Colonic mucosa (tissue), 4 donors: ENCODE data around the gene PCNX1. TPM values are rescaled to one million over a fixed set of nuclear protein-coding genes. Genes with fewer than 3 reads are reported as not detected.
A peak's percentile ranks its signal among the peaks of the same experiment; 100 is the strongest.

Source experiments
- DNase-seq: peaks from one replicate; pipeline ENCODE4 v3.0.0-alpha.2; 2020
- H3K27ac ChIP-seq: fragments of 200-600 bp; one replicate; pipeline ENCODE4 v1.8.0; 2021
- H3K27me3 ChIP-seq: fragments of 200-600 bp; one replicate; pipeline ENCODE4 v1.8.0; 2021
- H3K36me3 ChIP-seq: fragments of 200-600 bp; one replicate; pipeline ENCODE4 v1.8.0; 2021
- H3K4me1 ChIP-seq: fragments of 200-600 bp; one replicate; pipeline ENCODE4 v1.8.0; 2021; ENCODE audit warnings: mild to moderate bottlenecking
- H3K4me3 ChIP-seq: fragments of 200-600 bp; one replicate; pipeline ENCODE4 v1.8.0; 2021
- H3K9ac ChIP-seq, 2 donors: one replicate each; pipeline ENCODE4 v1.7.0; 2013; ENCODE audit warnings: control low read depth in 2 of 2, low read depth in 2 of 2, low read length in 2 of 2
- H3K9me3 ChIP-seq: fragments of 200-600 bp; one replicate; pipeline ENCODE4 v1.8.0; 2021
- CTCF ChIP-seq: fragments of 200-600 bp; IDR thresholded peaks from one replicate; pipeline ENCODE4 v1.8.0; 2022; ENCODE audit warnings: antibody characterized with exemption, mild to moderate bottlenecking
- intact Hi-C: fragments of 100-400 bp; cut with DNase I; formaldehyde crosslinking; loops from one replicate; pipeline ENCODE4 v1.14.1; 2022
- total RNA-seq, 2 donors: library from RNA; stranded (reverse); fragmentation: NEBNext Ultra II Directional in 1 of 2; extraction: Animal tissue kit (Norgen Biotek cat#: 25700) in 1 of 2; gene quantifications; one replicate each; pipeline ENCODE4 v1.2.1, GENCODE V29; 2021
- donor health status: healthy.
- donor health status: DM: no; HTN: no; CAD: no.
- donor health status: DM: no; HTN: no; CAD: no.

PCNX1 gene
- total RNA-seq, 2 donors from 2014 or later, result 18.1 to 26.7 TPM

GRCh38 chr14:70987041-70987440 lies 79.8 kb downstream of the PCNX1 start:
- DNase-seq, result no peak
- Histone ChIP-seq H3K9me3 (no peaks in the 10 kb centered on the region), H3K36me3 (no peaks in the 10 kb centered on the region), H3K27ac (no peak overlapping the region), H3K4me3 (no peak overlapping the region), H3K27me3 (no peaks in the 10 kb centered on the region), H3K9ac (no peak overlapping the region), H3K4me1 (no peaks in the 10 kb centered on the region)
- intact Hi-C loops, result no loop called here
- no peak for TF ChIP-seq CTCF

- intact Hi-C loops, result no loop called here
- no peaks in the 10 kb centered on the region for H3K27me3 ChIP-seq
- no peak for DNase-seq
- TF ChIP-seq CTCF, result no peak
- H3K9ac ChIP-seq, result no peak overlapping the region
- no peaks in the 10 kb centered on the region for H3K36me3 ChIP-seq
- no peak overlapping the region for H3K4me3 ChIP-seq
- no peaks in the 10 kb centered on the region for H3K9me3 ChIP-seq
- H3K27ac ChIP-seq, result no peak overlapping the region
- H3K4me1 ChIP-seq, result no peaks in the 10 kb centered on the region
Observed at GRCh38 chr14:70988452-70988851, 81.2 kb downstream of the PCNX1 start.

GRCh38 chr14:70993931-70994330 lies 86.7 kb downstream of the PCNX1 start:
- no peaks in the 10 kb centered on the region for H3K4me1 ChIP-seq
- TF ChIP-seq CTCF, result no peak
- intact Hi-C loops, result no loop called here

GRCh38 chr14:70995211-70995610 lies 88.0 kb downstream of the PCNX1 start:
- TF ChIP-seq CTCF, result no peak
- intact Hi-C loops, result no loop called here
- Histone ChIP-seq H3K9me3 (no peaks in the 10 kb centered on the region), H3K27ac (no peak overlapping the region), H3K4me1 (no peaks in the 10 kb centered on the region), H3K27me3 (no peaks in the 10 kb centered on the region), H3K36me3 (no peaks in the 10 kb centered on the region), H3K4me3 (no peak overlapping the region), H3K9ac (no peak overlapping the region)
- no peak for DNase-seq

More at GRCh38 chr14:70993931-70994330, 86.7 kb downstream of the PCNX1 start:
- no peak for DNase-seq
- H3K4me3 ChIP-seq, result no peak overlapping the region
- no peak overlapping the region for H3K27ac ChIP-seq
- H3K36me3 ChIP-seq, result no peaks in the 10 kb centered on the region
- no peak overlapping the region for H3K9ac ChIP-seq
- no peaks in the 10 kb centered on the region for H3K27me3 ChIP-seq
- H3K9me3 ChIP-seq, result no peaks in the 10 kb centered on the region

- H3K36me3 ChIP-seq, result no peaks in the 10 kb centered on the region
- DNase-seq, result peak; percentile 46
Observed at GRCh38 chr14:70995671-70996070, 88.4 kb downstream of the PCNX1 start.

More at GRCh38 chr14:70995671-70996070, 88.4 kb downstream of the PCNX1 start:
- Histone ChIP-seq H3K4me3 (no peak overlapping the region), H3K27me3 (no peaks in the 10 kb centered on the region), H3K27ac (no peak overlapping the region), H3K4me1 (no peaks in the 10 kb centered on the region), H3K9me3 (no peaks in the 10 kb centered on the region), H3K9ac (no peak overlapping the region)
- no peak for TF ChIP-seq CTCF
- intact Hi-C loops, result no loop called here
